Body of pancreas (tissue), 4 donors: Measurements from ENCODE around the gene TMEM109.

Experiments
- CTCF ChIP-seq, 7 experiments: fragments of 450-650 bp in 4 of 7; fragments of 200-600 bp in 3 of 7; sonication (generic) in 3 of 7; IDR thresholded peaks; one replicate each; pipeline ENCODE4 v1.5.1; 2016 to 2019; ENCODE audit warnings: antibody characterized with exemption in 7 of 7
- POLR2A ChIP-seq, 3 donors: fragments of 450-650 bp; IDR thresholded peaks; one replicate each; pipeline ENCODE4 v1.6.1; 2016; ENCODE audit warnings: antibody characterized with exemption in 3 of 3, mild to moderate bottlenecking in 2 of 3

DNA sequence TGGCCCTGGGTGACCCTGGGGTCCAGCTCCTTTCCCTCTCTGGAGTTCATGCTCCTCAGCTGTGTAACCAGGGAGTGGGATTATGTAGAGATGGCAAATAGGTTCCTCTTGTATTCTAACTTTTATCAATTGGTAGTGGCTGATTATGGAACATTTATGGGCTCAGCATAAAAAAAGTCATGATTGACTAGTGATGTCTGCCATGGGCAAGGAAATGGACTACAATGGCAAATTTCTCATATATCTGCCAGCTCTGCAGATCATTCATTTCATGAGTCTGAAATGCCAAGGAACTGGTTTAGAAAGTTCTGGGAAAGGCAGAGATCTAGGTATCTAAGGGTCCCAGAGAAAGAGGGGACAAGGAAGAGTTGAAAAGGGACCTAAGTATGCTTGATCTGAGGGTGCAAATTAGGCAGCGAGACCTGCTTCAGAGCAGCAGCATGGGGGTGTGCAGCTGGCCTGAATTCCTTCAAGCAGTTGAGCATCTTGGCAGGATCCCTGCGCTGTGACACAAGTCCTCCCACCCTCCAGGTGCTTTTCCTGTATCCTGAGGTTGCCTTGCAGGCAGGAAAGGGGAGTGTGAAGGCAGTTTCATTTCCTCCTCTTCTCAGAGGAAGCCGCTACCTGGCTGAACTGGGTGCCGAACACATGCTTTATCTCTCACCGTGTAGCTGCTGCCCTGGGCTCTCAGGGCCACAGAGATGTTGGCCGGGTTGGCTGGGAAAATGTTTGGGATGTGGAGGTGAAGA lies 27.6 kb downstream of the TMEM109 start:
- TF ChIP-seq CTCF (IDR thresholded peaks at IDR 0.05) (no peak), POLR2A (IDR thresholded peaks at IDR 0.05) (no peak)
